AG09309 (cell line): ENCODE data around the gene TMEM132E.
A peak's percentile ranks its signal among the peaks of the same experiment; 100 is the strongest.

Experiments used
- DNase-seq: peaks from one replicate; pipeline ENCODE4 v3.0.0-alpha.2; 2010; ENCODE audit warnings: low read depth
- H3K4me3 ChIP-seq: 2 replicates; pipeline ENCODE4 v1.5.1; 2011; ENCODE audit warnings: mild to moderate bottlenecking, low read depth, low read length, moderate library complexity; ENCODE audit not compliant: control insufficient read depth
- CTCF ChIP-seq: IDR thresholded peaks from 2 replicates; pipeline ENCODE4 v1.5.1; 2011; ENCODE audit warnings: mild to moderate bottlenecking, low read depth, low read length, inconsistent platforms; ENCODE audit not compliant: insufficient read depth, control insufficient read depth; ENCODE audit errors: missing control alignments

TMEM132E gene

GRCh38 chr17:34539881-34540280 is 39.5 kb upstream of the TMEM132E start:
- H3K4me3 ChIP-seq = no peak overlapping the region
- no peak for TF ChIP-seq CTCF
- no peak for DNase-seq

- peak; percentile 79 for TF ChIP-seq CTCF
- H3K4me3 ChIP-seq = no peak overlapping the region
- no peak for DNase-seq
Observed at GRCh38 chr17:34542700-34543336, 36.6 kb upstream of the TMEM132E start.

GRCh38 chr17:34547453-34548063 is 31.8 kb upstream of the TMEM132E start:
- H3K4me3 ChIP-seq = no peak overlapping the region
- TF ChIP-seq CTCF = no peak
- DNase-seq = no peak

GRCh38 chr17:34549966-34550365 is 29.4 kb upstream of the TMEM132E start:
- TF ChIP-seq CTCF = no peak
- DNase-seq = no peak
- no peak overlapping the region for H3K4me3 ChIP-seq

GRCh38 chr17:34553907-34554306 is 25.5 kb upstream of the TMEM132E start:
- TF ChIP-seq CTCF = no peak
- no peak overlapping the region for H3K4me3 ChIP-seq
- no peak for DNase-seq

GRCh38 chr17:34556384-34556783 is 23.0 kb upstream of the TMEM132E start:
- no peak for TF ChIP-seq CTCF
- no peak for DNase-seq
- no peak overlapping the region for H3K4me3 ChIP-seq
